HG02885 (cell line): Measurements from ENCODE around the gene LTBP1.

Experiments
- ATAC-seq: cut with Tn5 transposase; IDR thresholded peaks from one replicate; pipeline ENCODE4 v1.9.1; 2021; ENCODE audit warnings: mild to moderate bottlenecking; ENCODE audit not compliant: unreplicated experiment, poor library complexity

Gene LTBP1

DNA sequence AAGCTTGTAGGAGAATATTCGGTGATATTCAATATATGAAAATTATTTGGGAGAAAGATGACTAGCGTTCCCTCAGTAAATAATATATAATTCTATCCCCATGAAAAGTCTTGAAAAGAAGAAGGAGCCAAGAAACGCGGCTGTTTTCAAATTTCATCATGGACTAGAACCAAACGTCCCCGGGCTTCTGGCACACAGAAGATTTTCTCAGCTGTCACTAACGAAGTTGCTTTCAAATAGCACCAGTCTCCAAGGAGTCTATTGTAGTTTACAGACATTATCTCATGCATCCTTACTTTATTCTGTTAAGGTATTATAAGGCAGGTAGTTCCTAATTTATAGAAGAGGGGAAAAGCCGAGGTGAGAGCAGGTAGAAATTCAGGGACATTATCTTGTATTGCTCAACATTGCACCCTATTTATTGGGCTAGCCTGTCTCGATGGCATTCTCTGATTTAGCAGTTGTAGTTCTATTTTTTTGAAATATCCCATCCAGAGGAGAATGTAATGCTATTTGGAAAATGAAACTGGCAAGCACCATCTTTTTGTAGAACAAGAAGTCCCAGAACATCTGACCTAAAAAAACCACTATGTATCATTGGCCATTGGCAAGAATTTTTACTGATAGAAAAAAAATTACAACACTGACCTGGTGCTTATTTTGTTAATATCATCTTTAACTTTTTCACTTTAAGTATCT, 331.6 kb downstream of the LTBP1 start:
- no peak for ATAC-seq

- ATAC-seq: no peak
Measured at GRCh38 chr2:33284287-33284686, 337.5 kb downstream of the LTBP1 start.

- ATAC-seq: no peak
Measured at GRCh38 chr2:33287507-33288005, 340.8 kb downstream of the LTBP1 start.

DNA sequence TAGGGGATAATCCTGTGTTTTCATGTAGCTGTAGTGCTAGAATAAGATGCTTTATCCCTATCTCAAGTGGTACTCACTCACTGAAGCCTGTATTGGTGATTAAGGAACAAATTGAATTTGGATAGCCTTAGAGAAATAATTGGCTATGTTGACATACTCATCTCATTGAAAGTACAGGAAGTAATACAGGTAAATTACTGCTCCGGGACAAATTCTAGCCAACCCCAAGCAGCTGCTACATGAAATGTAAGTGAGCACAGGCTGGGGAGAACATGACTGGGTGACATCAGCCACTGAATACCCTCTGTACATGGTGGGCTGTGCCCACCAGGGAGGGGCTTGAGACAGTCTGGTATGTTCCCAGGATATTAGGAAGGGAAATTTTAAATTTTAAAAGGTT, 341.3 kb downstream of the LTBP1 start:
- ATAC-seq: no peak

GRCh38 chr2:33289961-33290360, 343.2 kb downstream of the LTBP1 start:
- no peak for ATAC-seq

- ATAC-seq: no peak
Measured at GRCh38 chr2:33291278-33292013, 344.7 kb downstream of the LTBP1 start.

- no peak for ATAC-seq
Measured at GRCh38 chr2:33292063-33292462, 345.3 kb downstream of the LTBP1 start.

- no peak for ATAC-seq
Measured at GRCh38 chr2:33292981-33293595, 346.3 kb downstream of the LTBP1 start.

GRCh38 chr2:33298233-33298632, 351.5 kb downstream of the LTBP1 start:
- ATAC-seq: no peak

- no peak for ATAC-seq
Measured at GRCh38 chr2:33301355-33301754, 354.6 kb downstream of the LTBP1 start.

DNA sequence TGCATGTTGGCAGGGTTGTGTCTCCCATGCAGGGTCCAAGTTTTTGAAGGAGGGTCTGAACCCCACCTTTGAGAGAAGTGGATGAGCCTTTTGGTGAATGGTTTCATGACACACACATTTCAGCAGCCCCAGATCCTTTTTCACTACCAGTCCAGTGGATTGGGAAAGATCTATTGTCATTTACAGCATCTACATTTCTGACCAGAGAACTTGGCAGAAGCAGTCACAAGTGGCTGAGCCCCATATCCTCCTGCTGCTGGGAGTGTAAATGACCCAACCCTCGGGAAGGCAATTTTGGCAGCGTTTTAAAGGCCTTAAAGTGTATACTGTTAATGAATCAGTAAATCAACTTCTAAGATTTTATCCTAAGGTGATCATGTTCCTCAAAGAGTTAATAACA, 355.6 kb downstream of the LTBP1 start:
- no peak for ATAC-seq

DNA sequence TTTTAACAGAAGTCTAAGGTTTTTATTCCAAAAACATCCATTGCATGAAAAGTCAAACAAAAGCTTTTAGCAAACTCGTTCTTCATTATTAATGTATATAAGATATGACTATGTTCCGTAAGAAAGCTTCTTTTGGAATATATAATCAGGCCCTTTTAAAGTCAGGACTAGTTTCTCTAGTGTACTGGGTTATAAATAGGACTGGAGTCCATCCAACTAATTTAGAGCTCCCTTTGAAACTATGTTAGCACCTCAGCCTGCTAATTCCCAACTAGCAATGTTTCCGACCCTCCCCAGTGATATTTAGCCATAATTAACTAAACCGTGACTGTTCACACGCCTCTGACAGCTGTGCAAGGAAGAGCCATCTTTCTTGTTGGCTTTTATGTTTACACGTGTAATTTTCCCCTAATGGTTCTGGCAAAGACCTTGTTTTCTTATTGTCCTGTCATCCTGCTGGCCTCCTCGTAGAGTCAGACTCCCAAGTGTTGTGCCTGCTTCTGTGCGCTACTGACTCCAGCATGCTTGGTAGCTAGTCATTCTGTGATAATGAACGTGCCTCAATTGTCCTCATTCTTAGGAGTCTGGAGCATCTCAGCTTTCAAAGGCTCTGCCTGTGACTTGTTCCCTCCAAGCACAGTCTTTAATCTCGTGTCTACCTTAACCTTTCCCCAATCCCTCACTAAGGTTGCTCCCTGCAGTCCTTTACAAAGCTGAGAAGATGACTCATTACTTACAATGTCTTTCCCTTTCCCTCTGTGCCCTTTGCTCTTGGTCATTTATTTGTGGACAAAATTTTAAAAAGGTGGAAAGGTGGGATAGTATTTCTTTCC, 357.5 kb downstream of the LTBP1 start:
- ATAC-seq: no peak

GRCh38 chr2:33307659-33308270, 361.0 kb downstream of the LTBP1 start:
- no peak for ATAC-seq

GRCh38 chr2:33312355-33312754, 365.6 kb downstream of the LTBP1 start:
- ATAC-seq: no peak

DNA sequence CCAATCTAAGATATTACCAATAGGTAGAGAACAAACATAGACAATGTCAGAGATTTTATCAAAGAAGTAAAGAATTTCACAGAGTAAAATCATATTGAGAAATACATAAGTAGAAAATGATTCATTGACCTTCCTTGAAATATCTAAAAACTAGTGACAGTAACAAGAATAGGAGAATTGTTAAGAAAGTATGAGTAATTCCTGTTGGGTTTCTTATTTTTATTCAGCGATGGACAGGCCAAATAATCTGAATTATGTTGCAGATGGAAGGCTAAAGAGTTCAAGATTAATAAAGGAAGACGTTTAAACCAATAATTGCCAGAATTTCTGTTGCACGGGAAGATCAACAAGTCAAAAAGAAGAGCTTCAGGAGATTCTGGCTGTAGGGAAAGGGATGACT, 366.3 kb downstream of the LTBP1 start:
- ATAC-seq: no peak

DNA sequence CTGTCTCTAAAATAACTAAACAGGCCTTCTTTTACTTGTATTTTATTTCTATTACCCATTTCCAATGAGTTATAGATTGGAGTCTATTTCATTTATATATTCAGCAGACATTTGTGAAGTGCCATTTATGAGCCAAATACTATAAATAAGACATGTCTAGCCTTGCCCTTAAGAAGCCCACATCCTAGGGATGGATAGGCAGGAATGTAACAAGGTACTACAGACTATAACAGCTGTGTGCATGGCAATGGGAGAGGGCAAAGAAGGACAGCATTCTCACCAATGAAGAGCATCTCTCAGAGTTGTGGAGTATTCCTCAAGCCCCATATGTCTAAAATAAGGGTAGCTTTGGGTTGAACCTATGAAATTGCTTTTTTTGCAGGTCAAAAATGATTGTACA, 367.8 kb downstream of the LTBP1 start:
- no peak for ATAC-seq

- no peak for ATAC-seq
Measured at GRCh38 chr2:33316328-33316727, 369.6 kb downstream of the LTBP1 start.

- ATAC-seq: no peak
Measured at GRCh38 chr2:33317369-33318007, 370.7 kb downstream of the LTBP1 start.

GRCh38 chr2:33318456-33318855, 371.7 kb downstream of the LTBP1 start:
- ATAC-seq: no peak

DNA sequence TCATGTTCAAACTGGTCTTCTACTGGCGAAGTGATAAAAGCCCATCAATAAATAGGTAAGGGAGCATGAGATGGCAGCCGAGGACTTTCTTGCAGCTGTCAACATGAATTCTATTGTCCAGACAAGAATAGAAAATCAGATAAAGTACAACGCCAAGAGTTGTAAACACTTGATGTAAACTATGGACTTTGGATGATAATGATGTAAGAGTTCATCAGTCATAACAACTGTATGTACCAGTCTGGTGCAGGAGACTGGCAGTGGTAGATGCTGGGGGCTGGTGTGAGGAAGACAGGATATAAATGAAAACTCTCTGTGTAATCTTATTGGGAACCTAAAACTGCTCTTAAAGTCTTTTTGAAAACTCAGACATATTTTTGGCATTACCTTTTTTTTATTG, 373.8 kb downstream of the LTBP1 start:
- no peak for ATAC-seq
